GM12872 (cell line): ENCODE measurements around the gene PAK1.

Source experiments
- CTCF ChIP-seq: IDR thresholded peaks from 3 replicates; pipeline ENCODE4 v1.5.1; 2011; ENCODE audit warnings: low read depth, mild to moderate bottlenecking, low read length, moderate library complexity; ENCODE audit not compliant: insufficient read depth

Gene PAK1

GRCh38 chr11:77446911-77447629 lies 26.8 kb downstream of the PAK1 start:
- no peak for TF ChIP-seq CTCF

GRCh38 chr11:77444261-77444660 lies 29.6 kb downstream of the PAK1 start:
- TF ChIP-seq CTCF = no peak

GRCh38 chr11:77442394-77443053 lies 31.4 kb downstream of the PAK1 start:
- TF ChIP-seq CTCF = no peak

GRCh38 chr11:77441426-77441825 lies 32.5 kb downstream of the PAK1 start:
- TF ChIP-seq CTCF = no peak

GRCh38 chr11:77440678-77441077 lies 33.2 kb downstream of the PAK1 start:
- TF ChIP-seq CTCF = no peak

- TF ChIP-seq CTCF = no peak
Measured at GRCh38 chr11:77438487-77438886, 35.4 kb downstream of the PAK1 start.

- no peak for TF ChIP-seq CTCF
Measured at GRCh38 chr11:77436969-77437368, 36.9 kb downstream of the PAK1 start.
